Kidney (tissue), 14 donors: ENCODE measurements around the gene DNM1. TPM values are rescaled to one million over a fixed set of nuclear protein-coding genes. Genes with fewer than 3 reads are reported as not detected.
A peak's percentile ranks its signal among the peaks of the same experiment; 100 is the strongest.

Experiments used
- DNase-seq, 5 donors: peaks; one replicate each; pipeline ENCODE4 v3.0.0-alpha.2; 2013 to 2020
- FAIRE-seq: peaks from 2 replicates; lab custom pipeline; 2012; peaks lifted over from hg19 to GRCh38; lab: Jason Lieb, UNC
- H3K27ac ChIP-seq, 2 donors: one replicate each; pipeline ENCODE4 v1.7.0; 2013; ENCODE audit warnings: low read depth in 2 of 2, low read length in 2 of 2, inconsistent platforms in 1 of 2
- H3K27me3 ChIP-seq: one replicate; pipeline ENCODE4 v1.7.1; 2013; ENCODE audit warnings: low read length, inconsistent platforms; ENCODE audit not compliant: control insufficient read depth, insufficient read depth
- H3K36me3 ChIP-seq, 3 donors: one replicate each; pipeline versions ENCODE4 v1.7.0 to v1.7.1; 2013; ENCODE audit warnings: low read length in 3 of 3, control low read depth in 1 of 3, inconsistent platforms in 1 of 3; ENCODE audit not compliant: insufficient read depth in 3 of 3, control insufficient read depth in 2 of 3
- H3K4me1 ChIP-seq, 3 donors: one replicate each; pipeline versions ENCODE4 v1.7.0 to v1.7.1; 2013; ENCODE audit warnings: low read length in 3 of 3, inconsistent platforms in 1 of 3, low read depth in 1 of 3; ENCODE audit not compliant: control insufficient read depth in 2 of 3, insufficient read depth in 2 of 3
- H3K4me3 ChIP-seq, 3 donors: one replicate each; pipeline versions ENCODE4 v1.7.0 to v1.8.1; 2013; ENCODE audit warnings: low read length in 3 of 3, control low read depth in 1 of 3, inconsistent platforms in 1 of 3
- H3K9ac ChIP-seq, 3 donors: one replicate each; pipeline versions ENCODE4 v1.7.0 to v1.7.1; 2013; ENCODE audit warnings: low read length in 3 of 3, control low read depth in 1 of 3, inconsistent platforms in 1 of 3
- H3K9me3 ChIP-seq, 3 donors: one replicate each; pipeline versions ENCODE4 v1.7.0 to v1.7.1; 2013; ENCODE audit warnings: low read length in 3 of 3, control low read depth in 1 of 3, inconsistent platforms in 1 of 3; ENCODE audit not compliant: control insufficient read depth in 2 of 3, insufficient read depth in 1 of 3
- intact Hi-C: fragments of 100-400 bp; cut with DNase I; formaldehyde crosslinking; loops from one replicate; pipeline ENCODE4 v1.11.1; 2022
- polyA plus RNA-seq: library from polyadenylated mRNA; stranded (reverse); fragments of 350-450 nt; fragmentation: Illumina TruSeq; extraction: RNeasy Lipid Tissue Mini Kit (QIAGEN cat#74804); gene quantifications from one replicate; pipeline ENCODE4 v1.2.3, GENCODE V29; 2014; ENCODE audit warnings: low read depth, low replicate concordance; ENCODE audit not compliant: insufficient read depth
- total RNA-seq: library from RNA; stranded (reverse); fragmentation: NEBNext Ultra II Directional; extraction: Animal tissue kit (Norgen Biotek cat#: 25700); gene quantifications from one replicate; pipeline ENCODE4 v1.2.1, GENCODE V29; 2021
- TF ChIP-seq, protein P1 (sequence below): IDR thresholded peaks from 3 replicates; pipeline ENCODE4 v1.5.1; 2012; ENCODE audit warnings: mild to moderate bottlenecking, moderate library complexity, borderline replicate concordance; ENCODE audit not compliant: insufficient read depth; ENCODE audit errors: extremely low read depth
- donor health status: control.
- donor health status: control.
- donor health status: control.
- donor health status: control.
- donor health status: control.
- donor health status: DM: yes; HTN: yes; CAD: no.
- donor health status: Normal renal cell carcinoma (clear cell type).

Gene DNM1
- total and polyA plus RNA-seq, 2 donors from 2014 or later: 7.3 to 22.6 TPM

DNA sequence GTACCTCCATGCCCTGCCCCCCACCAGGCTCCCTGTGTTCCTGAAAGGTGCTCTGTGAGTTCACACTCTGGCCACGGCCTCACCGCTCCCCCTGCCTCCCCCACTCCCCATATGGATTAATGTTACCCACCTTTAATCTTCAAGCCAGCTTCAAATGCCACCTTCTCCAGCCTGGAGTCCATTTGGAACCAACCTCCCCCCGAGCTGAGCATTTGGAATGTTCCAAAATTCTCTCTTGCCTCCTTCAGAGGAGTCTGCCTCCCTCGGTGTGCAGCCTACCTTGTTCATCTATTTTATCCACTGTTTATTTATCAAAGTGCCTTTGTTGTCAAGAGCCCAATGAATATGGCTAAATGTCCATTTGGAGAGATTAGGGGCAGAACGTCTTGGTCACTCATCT, 68.3 kb downstream of the DNM1 start:
- FAIRE-seq: no peak
- intact Hi-C loops: no loop called here

DNA sequence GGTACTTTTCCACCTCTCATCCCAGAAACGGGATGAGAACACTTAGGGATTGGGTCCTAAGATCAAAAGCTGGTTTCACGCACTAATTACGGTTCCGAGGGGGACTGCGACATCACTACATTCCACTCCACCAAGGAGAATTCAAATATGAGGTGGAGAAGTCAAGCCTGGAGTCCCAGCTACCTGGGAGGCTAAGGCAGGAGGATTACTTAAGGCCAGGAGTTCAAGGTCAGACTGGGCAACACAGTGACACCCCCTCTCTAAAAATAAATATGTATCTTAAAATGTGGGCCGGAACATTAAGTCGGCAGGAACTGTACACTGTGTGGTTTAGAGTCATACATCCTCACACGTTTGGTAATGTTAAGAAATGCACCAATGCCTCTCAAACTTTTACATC, 71.1 kb downstream of the DNM1 start:
- peak overlapping the region in 2 of 3 donors; percentile 91 to 95 for H3K4me3 ChIP-seq
- DNase-seq (no peak), FAIRE-seq (no peak)
- peak overlapping the region in 1 of 3 donors; percentile 83 for H3K9ac ChIP-seq
- no peak overlapping the region for H3K27ac ChIP-seq
- TF ChIP-seq, protein P1, sequence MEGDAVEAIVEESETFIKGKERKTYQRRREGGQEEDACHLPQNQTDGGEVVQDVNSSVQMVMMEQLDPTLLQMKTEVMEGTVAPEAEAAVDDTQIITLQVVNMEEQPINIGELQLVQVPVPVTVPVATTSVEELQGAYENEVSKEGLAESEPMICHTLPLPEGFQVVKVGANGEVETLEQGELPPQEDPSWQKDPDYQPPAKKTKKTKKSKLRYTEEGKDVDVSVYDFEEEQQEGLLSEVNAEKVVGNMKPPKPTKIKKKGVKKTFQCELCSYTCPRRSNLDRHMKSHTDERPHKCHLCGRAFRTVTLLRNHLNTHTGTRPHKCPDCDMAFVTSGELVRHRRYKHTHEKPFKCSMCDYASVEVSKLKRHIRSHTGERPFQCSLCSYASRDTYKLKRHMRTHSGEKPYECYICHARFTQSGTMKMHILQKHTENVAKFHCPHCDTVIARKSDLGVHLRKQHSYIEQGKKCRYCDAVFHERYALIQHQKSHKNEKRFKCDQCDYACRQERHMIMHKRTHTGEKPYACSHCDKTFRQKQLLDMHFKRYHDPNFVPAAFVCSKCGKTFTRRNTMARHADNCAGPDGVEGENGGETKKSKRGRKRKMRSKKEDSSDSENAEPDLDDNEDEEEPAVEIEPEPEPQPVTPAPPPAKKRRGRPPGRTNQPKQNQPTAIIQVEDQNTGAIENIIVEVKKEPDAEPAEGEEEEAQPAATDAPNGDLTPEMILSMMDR: no peak
- intact Hi-C loops: no loop called here
- peaks cover 2 to 14% (median 13%) of the 10 kb centered on the region in 3 donors for H3K36me3 ChIP-seq
- H3K9me3 ChIP-seq: no peaks in the 10 kb centered on the region
- H3K4me1 ChIP-seq: peaks cover 0 to 16% (median 3%) of the 10 kb centered on the region in 3 donors
- H3K27me3 ChIP-seq: no peaks in the 10 kb centered on the region

More for the DNA sequence above, 68.3 kb downstream of the DNM1 start:
- Histone ChIP-seq H3K27ac (no peak overlapping the region), H3K4me1 (peaks cover 0 to 8% (median 0%) of the 10 kb centered on the region in 3 donors), H3K4me3 (no peak overlapping the region), H3K9me3 (no peaks in the 10 kb centered on the region), H3K9ac (no peak overlapping the region), H3K36me3 (peaks cover 2 to 22% (median 14%) of the 10 kb centered on the region in 3 donors), H3K27me3 (no peaks in the 10 kb centered on the region)
- DNase-seq: no peak
- TF ChIP-seq, protein P1: no peak

DNA sequence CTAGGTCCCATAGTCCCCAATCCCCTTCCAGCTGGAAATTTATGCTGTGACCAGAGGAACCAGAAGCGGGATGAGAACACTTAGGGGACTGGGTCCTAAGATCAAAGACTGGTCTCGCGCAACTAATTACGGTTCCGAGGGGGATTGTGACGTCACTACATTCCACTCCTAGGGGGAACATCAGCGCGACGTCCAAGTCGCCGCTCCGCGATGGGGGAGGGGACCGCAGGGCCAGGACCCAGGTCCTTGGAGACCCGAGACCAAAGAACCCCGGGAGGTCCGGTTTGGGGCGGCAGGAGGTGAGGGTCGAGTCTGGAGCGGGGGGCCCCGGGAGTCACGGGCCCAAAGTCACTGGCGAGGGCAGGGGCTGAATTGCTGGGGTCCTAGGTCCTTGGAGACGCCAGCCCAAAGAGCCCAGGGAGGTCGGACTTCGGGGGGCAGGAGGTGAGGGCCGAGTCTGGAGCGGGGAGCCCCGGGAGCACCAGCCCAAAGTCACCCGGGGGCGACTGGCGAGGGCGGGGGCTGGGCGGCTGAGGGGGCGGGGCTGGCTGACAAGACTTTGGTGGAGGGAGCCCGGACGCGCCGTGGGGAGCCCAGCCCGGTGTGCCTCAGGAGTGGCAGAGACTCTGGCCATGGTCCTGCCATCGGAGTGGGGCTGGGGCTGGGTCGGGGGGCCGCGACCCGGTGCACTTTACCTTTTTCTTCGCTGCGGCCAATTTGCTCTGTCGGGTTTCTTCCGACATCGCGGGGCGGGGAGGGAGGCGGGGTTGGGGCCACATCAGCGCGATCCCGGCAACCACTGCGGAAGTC, 72.2 kb downstream of the DNM1 start, which contains the start of gene GOLGA2:
TSS of gene GOLGA2 (minus strand) at position 810 of the 810 bp plus-strand sequence. CDS start at position 779, 31 bp downstream.
- intact Hi-C loops: no loop called here
- TF ChIP-seq, protein P1: no peak
- peaks cover 2 to 14% (median 13%) of the 10 kb centered on the region in 3 donors for H3K36me3 ChIP-seq
- FAIRE-seq: no peak
- no peaks in the 10 kb centered on the region for H3K27me3 ChIP-seq
- H3K27ac ChIP-seq: peak within 1 kb of the TSS; percentile 82 to 86
- peak within 1 kb of the TSS; percentile 76 to 97 (median 77) for H3K9ac ChIP-seq
- H3K4me3 ChIP-seq: peak within 1 kb of the TSS; percentile 80 to 95 (median 91)
- peak in 3 of 5 donors; percentile 46 to 84 (median 60) for DNase-seq
- peaks cover 0 to 16% (median 3%) of the 10 kb centered on the region in 3 donors for H3K4me1 ChIP-seq
- H3K9me3 ChIP-seq: no peaks in the 10 kb centered on the region
